GM12878 (cell line): ENCODE measurements around the gene MEGF9. TPM values are rescaled to one million over a fixed set of nuclear protein-coding genes. Genes with fewer than 3 reads are reported as not detected.

ENCODE experiments used
- BMI1 ChIP-seq: fragments of 450-650 bp; IDR thresholded peaks from 2 replicates; pipeline ENCODE4 v1.6.1; 2016; ENCODE audit warnings: mild to moderate bottlenecking, moderate library complexity, borderline replicate concordance
- CHD1 ChIP-seq: IDR thresholded peaks from 2 replicates; pipeline ENCODE4 v1.6.1; 2012; ENCODE audit warnings: low read depth, low read length, improper control_type of control experiment
- CTCF ChIP-seq, 3 experiments: IDR thresholded peaks in 2 of 3; conservative IDR thresholded peaks in 1 of 3; 2 replicates each; pipeline ENCODE4 v1.5.1; 2011; ENCODE audit warnings: low read depth in 3 of 3, low read length in 3 of 3, mild to moderate bottlenecking in 3 of 3, control low read depth in 2 of 3, moderate library complexity in 2 of 3, inconsistent platforms in 1 of 3, mixed read lengths in 1 of 3; ENCODE audit not compliant: control insufficient read depth in 2 of 3, insufficient read depth in 1 of 3; ENCODE audit errors: extremely low read depth in 1 of 3
- EZH2 ChIP-seq: IDR thresholded peaks from 2 replicates; pipeline ENCODE4 v1.6.1; 2012; ENCODE audit warnings: low read depth, mild to moderate bottlenecking, control low read depth, inconsistent platforms, low read length, borderline replicate concordance; ENCODE audit not compliant: control insufficient read depth
- GATAD2B ChIP-seq: fragments of 450-650 bp; conservative IDR thresholded peaks from 2 replicates; pipeline ENCODE4 v1.6.1; 2017; ENCODE audit warnings: low read depth, mild to moderate bottlenecking, moderate library complexity
- HCFC1 ChIP-seq: fragments of 150-350 bp; IDR thresholded peaks from 2 replicates; pipeline ENCODE4 v1.6.1; 2014; ENCODE audit warnings: low read length
- KAT2A ChIP-seq: conservative IDR thresholded peaks from 2 replicates; pipeline ENCODE4 v1.6.1; 2011; ENCODE audit warnings: low read depth, low read length; ENCODE audit not compliant: control insufficient read depth
- MEF2B ChIP-seq: fragments of 450-650 bp; IDR thresholded peaks from 2 replicates; pipeline ENCODE4 v1.6.1; 2018; ENCODE audit warnings: mild to moderate bottlenecking, moderate library complexity; ENCODE audit not compliant: partially characterized antibody, poor library complexity, severe bottlenecking
- MLLT1 ChIP-seq: fragments of 450-650 bp; IDR thresholded peaks from 2 replicates; pipeline ENCODE4 v1.6.1; 2016; ENCODE audit warnings: mild to moderate bottlenecking
- MTA2 ChIP-seq: fragments of 450-650 bp; IDR thresholded peaks from 2 replicates; pipeline ENCODE4 v1.6.1; 2016; ENCODE audit warnings: low read depth, mild to moderate bottlenecking, moderate library complexity
- MYC ChIP-seq: IDR thresholded peaks from 2 replicates; pipeline ENCODE4 v1.6.1; 2011; ENCODE audit warnings: mild to moderate bottlenecking, low read length, moderate library complexity, inconsistent platforms; ENCODE audit not compliant: insufficient read depth, insufficient replicate concordance, insufficient read length, severe bottlenecking
- NFYA ChIP-seq: IDR thresholded peaks from 2 replicates; pipeline ENCODE4 v1.6.1; 2011; ENCODE audit warnings: low read depth, mild to moderate bottlenecking, low read length, improper control_type of control experiment, borderline replicate concordance
- PAX8 ChIP-seq: fragments of 450-650 bp; IDR thresholded peaks from 2 replicates; pipeline ENCODE4 v1.6.1; 2017; ENCODE audit warnings: mild to moderate bottlenecking, moderate library complexity
- RAD21 ChIP-seq: IDR thresholded peaks from 2 replicates; pipeline ENCODE4 v1.6.1; 2011; ENCODE audit warnings: mild to moderate bottlenecking, low read depth, low read length, moderate library complexity; ENCODE audit not compliant: insufficient read depth
- RAD51 ChIP-seq: fragments of 450-650 bp; IDR thresholded peaks from 2 replicates; pipeline ENCODE4 v1.6.1; 2016; ENCODE audit warnings: moderate library complexity, mild to moderate bottlenecking, inconsistent platforms
- RCOR1 ChIP-seq: conservative IDR thresholded peaks from 2 replicates; pipeline ENCODE4 v1.6.1; 2012; ENCODE audit warnings: low read depth, low read length, improper control_type of control experiment
- SIX5 ChIP-seq: IDR thresholded peaks from 2 replicates; pipeline ENCODE4 v1.6.1; 2011; ENCODE audit warnings: mild to moderate bottlenecking, low read depth, low read length, moderate library complexity; ENCODE audit not compliant: severe bottlenecking
- SMC3 ChIP-seq: IDR thresholded peaks from 2 replicates; pipeline ENCODE4 v1.6.1; 2011; ENCODE audit warnings: low read length, improper control_type of control experiment, borderline replicate concordance
- SUPT20H ChIP-seq: IDR thresholded peaks from 2 replicates; pipeline ENCODE4 v1.6.1; 2011; ENCODE audit warnings: low read depth, mild to moderate bottlenecking, low read length, moderate library complexity, borderline replicate concordance; ENCODE audit not compliant: control insufficient read depth
- ZNF217 ChIP-seq: fragments of 450-650 bp; IDR thresholded peaks from 2 replicates; pipeline ENCODE4 v1.6.1; 2017; ENCODE audit warnings: antibody characterized with exemption, mild to moderate bottlenecking
- ZNF687 ChIP-seq: fragments of 450-650 bp; IDR thresholded peaks from 2 replicates; pipeline ENCODE4 v1.6.1; 2017; ENCODE audit warnings: mild to moderate bottlenecking, moderate library complexity
- polyA plus RNA-seq, 11 experiments: library from polyadenylated mRNA; depleted of rRNA in 4 of 11; unstranded in 6 of 11; stranded (reverse) in 5 of 11; fragments of >200 nt; fragmentation: Nextera tagmentation in 4 of 11; fragmentation: Illumina TruSeq in 1 of 11; extraction: Ambion mirVana in 4 of 11; extraction: Trizol in 1 of 11; gene quantifications; 1 replicate in 1 of 11; 2 replicates in 10 of 11; pipeline versions ENCODE4 v1.2.1 to v1.2.3, GENCODE V29; 2011 to 2016; ENCODE audit warnings: inconsistent platforms in 2 of 11, missing spikeins in 2 of 11, low read depth in 1 of 11
- total RNA-seq, 4 experiments: library from RNA; depleted of rRNA in 3 of 4; stranded (reverse); fragments of >200 nt in 3 of 4; fragmentation: Illumina TruSeq in 1 of 4; extraction: Trizol in 1 of 4; gene quantifications; 2 replicates each; pipeline versions ENCODE4 v1.2.1 to v1.2.3, GENCODE V29; 2013 to 2021

Gene MEGF9
- total and polyA plus RNA-seq, 10 of the 15 experiments (the other 5 are each of a cell fraction or from before 2014, with no cell fraction given) = 0.71 to 5.1 (median 2.6) TPM

- no peak for TF ChIP-seq PAX8
- peak; percentile 71 for TF ChIP-seq SMC3
- no peak for TF ChIP-seq GATAD2B
- TF ChIP-seq MEF2B = no peak
- no peak for TF ChIP-seq MTA2
- TF ChIP-seq RCOR1 = no peak
- peak; percentile 65 to 88 (median 84); a peak in 5 of 6 replicates for TF ChIP-seq CTCF (IDR thresholded peaks at IDR 0.05 in 2 of 3, conservative IDR thresholded peaks at IDR 0.05 in 1 of 3; ENCODE audit: control insufficient read depth in 2 of 3, extremely low read depth in 1 of 3, insufficient read depth in 1 of 3, low read depth in 3 of 3, low read length in 3 of 3)
- TF ChIP-seq MYC = no peak
- TF ChIP-seq MLLT1 = 0 out of 2 replicates have a peak, but pooled peaks have one; percentile 21
- TF ChIP-seq EZH2 = no peak
- no peak for TF ChIP-seq CHD1
- no peak for TF ChIP-seq HCFC1
- TF ChIP-seq BMI1 = no peak
- no peak for TF ChIP-seq SUPT20H
- TF ChIP-seq ZNF217 = no peak
- TF ChIP-seq SIX5 = no peak
- no peak for TF ChIP-seq ZNF687
- no peak for TF ChIP-seq NFYA
- TF ChIP-seq RAD51 = no peak
- peak; percentile 96 for TF ChIP-seq RAD21
- TF ChIP-seq KAT2A = no peak
Measured at GRCh38 chr9:120755810-120756434, 41.7 kb upstream of the MEGF9 start (continued).
